Measurements from ENCODE around the gene EXD2. TPM values are rescaled to one million over a fixed set of nuclear protein-coding genes. Genes with fewer than 3 reads are reported as not detected.

Gene EXD2
- total RNA-seq, 4 donors from 2014 or later: 4.6 to 52.1 (median 28.3) TPM

DNA sequence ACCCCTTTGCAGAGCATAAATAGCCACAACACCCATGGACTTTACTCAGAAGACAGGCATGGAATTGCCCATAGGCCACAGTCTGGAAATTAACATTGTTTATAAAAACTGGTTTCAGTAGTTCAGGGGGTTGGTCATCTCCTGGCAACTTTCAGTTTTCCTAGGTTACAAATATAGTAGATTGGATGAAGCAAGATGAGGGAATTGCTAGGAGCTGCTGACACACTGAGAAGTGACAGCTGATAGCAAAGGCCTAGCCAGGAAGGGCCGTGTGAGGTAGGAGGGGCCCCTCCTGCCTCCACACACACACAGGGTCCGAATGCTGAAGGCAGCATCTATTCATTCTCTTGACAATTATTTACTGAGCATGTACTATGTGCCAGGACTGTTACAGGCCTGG is 76.9 kb downstream of the EXD2 start:
- Histone ChIP-seq H3K9me3 (no peaks in the 10 kb centered on the region), H3K36me3 (no peaks in the 10 kb centered on the region), H3K27ac (no peak overlapping the region), H3K4me1 (no peaks in the 10 kb centered on the region), H3K27me3 (no peaks in the 10 kb centered on the region), H3K4me3 (no peak overlapping the region)
- DNase-seq: no peak
- no peak for TF ChIP-seq POLR2A (IDR thresholded peaks at IDR 0.05)
- TF ChIP-seq, protein P1, sequence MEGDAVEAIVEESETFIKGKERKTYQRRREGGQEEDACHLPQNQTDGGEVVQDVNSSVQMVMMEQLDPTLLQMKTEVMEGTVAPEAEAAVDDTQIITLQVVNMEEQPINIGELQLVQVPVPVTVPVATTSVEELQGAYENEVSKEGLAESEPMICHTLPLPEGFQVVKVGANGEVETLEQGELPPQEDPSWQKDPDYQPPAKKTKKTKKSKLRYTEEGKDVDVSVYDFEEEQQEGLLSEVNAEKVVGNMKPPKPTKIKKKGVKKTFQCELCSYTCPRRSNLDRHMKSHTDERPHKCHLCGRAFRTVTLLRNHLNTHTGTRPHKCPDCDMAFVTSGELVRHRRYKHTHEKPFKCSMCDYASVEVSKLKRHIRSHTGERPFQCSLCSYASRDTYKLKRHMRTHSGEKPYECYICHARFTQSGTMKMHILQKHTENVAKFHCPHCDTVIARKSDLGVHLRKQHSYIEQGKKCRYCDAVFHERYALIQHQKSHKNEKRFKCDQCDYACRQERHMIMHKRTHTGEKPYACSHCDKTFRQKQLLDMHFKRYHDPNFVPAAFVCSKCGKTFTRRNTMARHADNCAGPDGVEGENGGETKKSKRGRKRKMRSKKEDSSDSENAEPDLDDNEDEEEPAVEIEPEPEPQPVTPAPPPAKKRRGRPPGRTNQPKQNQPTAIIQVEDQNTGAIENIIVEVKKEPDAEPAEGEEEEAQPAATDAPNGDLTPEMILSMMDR (IDR thresholded peaks at IDR 0.05): no peak
- intact Hi-C loops (cut with DNase I; ENCODE audit: low total_unique reads): no loop called here

DNA sequence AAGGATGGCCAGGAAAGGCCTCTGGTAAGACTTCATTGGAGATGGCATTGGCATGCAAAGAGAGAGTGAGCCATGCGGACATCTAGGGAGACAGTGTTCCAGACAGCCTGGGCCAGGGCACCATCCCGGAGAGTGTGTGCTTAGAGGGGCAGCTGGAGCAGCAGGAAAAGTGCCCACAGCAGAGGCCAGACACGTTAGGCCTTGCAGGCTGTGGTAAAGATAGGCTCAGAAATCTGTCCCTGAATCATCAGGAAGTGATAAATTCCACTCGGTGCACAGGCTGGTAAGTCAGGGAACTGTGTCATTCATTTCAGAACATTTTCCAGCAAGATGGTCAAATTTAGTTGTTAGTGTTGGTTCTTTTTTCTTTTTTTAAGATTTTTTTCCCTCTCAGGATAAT is 77.5 kb downstream of the EXD2 start:
- intact Hi-C loops (cut with DNase I; ENCODE audit: low total_unique reads): no loop called here
- no peak overlapping the region for H3K4me3 ChIP-seq
- no peak for DNase-seq
- no peak for TF ChIP-seq POLR2A (IDR thresholded peaks at IDR 0.05)
- TF ChIP-seq, protein P1 (IDR thresholded peaks at IDR 0.05): no peak
- H3K36me3 ChIP-seq: no peaks in the 10 kb centered on the region
- no peak overlapping the region for H3K27ac ChIP-seq
- no peaks in the 10 kb centered on the region for H3K27me3 ChIP-seq
- H3K9me3 ChIP-seq: no peaks in the 10 kb centered on the region
- no peaks in the 10 kb centered on the region for H3K4me1 ChIP-seq

DNA sequence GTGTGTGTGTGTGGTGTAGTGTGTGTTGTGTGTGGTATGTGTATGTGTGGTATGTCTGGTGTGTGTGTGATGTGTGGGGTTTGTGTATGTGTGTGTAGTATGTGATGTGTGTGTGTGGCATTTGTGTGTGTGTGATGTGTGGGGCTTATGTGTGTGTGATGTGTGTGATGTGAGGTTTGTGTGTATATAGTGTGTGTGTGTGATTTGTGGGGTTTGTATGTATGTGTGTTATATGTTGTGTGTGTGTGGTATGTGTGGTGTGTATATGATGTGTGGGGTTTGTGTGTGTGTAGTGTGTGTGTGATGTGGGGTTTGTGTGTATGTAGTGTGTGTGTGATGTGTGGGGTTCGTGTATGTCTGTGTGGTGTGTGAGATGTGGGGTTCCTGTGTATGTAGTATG is 78.1 kb downstream of the EXD2 start:
- DNase-seq: no peak
- no peaks in the 10 kb centered on the region for H3K27me3 ChIP-seq
- no peaks in the 10 kb centered on the region for H3K4me1 ChIP-seq
- intact Hi-C loops (cut with DNase I; ENCODE audit: low total_unique reads): no loop called here
- H3K4me3 ChIP-seq: no peak overlapping the region
- H3K27ac ChIP-seq: no peak overlapping the region
- TF ChIP-seq, protein P1 (IDR thresholded peaks at IDR 0.05): no peak
- no peak for TF ChIP-seq POLR2A (IDR thresholded peaks at IDR 0.05)
- H3K9me3 ChIP-seq: no peaks in the 10 kb centered on the region
- no peaks in the 10 kb centered on the region for H3K36me3 ChIP-seq

DNA sequence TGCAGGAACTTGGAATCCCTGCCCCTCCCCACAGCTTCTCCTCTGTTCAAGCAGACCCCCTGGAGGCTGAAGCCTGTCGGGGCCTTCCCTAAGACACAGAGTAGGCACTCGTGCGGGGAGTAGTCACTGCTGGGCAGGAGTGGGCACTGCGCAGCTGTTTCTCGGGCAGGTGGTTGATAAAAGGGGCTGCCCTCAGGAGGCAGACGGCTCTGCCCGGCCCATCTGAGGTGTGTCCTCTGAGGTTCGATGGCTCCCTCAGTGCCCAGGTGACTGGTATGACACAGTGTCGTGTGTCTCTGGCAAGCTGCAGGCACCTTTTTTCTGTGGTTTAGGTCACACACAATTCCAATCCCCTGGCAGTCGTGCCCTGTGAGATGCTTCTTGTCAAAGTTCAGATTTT is 78.8 kb downstream of the EXD2 start:
- no peaks in the 10 kb centered on the region for H3K36me3 ChIP-seq
- H3K4me1 ChIP-seq: no peaks in the 10 kb centered on the region
- intact Hi-C loops (cut with DNase I; ENCODE audit: low total_unique reads): no loop called here
- DNase-seq: no peak
- no peaks in the 10 kb centered on the region for H3K27me3 ChIP-seq
- no peak overlapping the region for H3K4me3 ChIP-seq
- no peaks in the 10 kb centered on the region for H3K9me3 ChIP-seq
- TF ChIP-seq POLR2A (IDR thresholded peaks at IDR 0.05): no peak
- TF ChIP-seq, protein P1 (IDR thresholded peaks at IDR 0.05): no peak
- no peak overlapping the region for H3K27ac ChIP-seq

- intact Hi-C loops (cut with DNase I; ENCODE audit: low total_unique reads): no loop called here
- H3K36me3 ChIP-seq: no peaks in the 10 kb centered on the region
- DNase-seq: no peak
- H3K4me1 ChIP-seq: no peaks in the 10 kb centered on the region
- TF ChIP-seq, protein P1 (IDR thresholded peaks at IDR 0.05): no peak
- TF ChIP-seq POLR2A (IDR thresholded peaks at IDR 0.05): no peak
- no peak overlapping the region for H3K4me3 ChIP-seq
- H3K9me3 ChIP-seq: no peaks in the 10 kb centered on the region
- no peaks in the 10 kb centered on the region for H3K27me3 ChIP-seq
- H3K27ac ChIP-seq: no peak overlapping the region
Measured at GRCh38 chr14:69270795-69271708, 79.8 kb downstream of the EXD2 start.

Measured in uterus (tissue), 4 donors.